Stimulated activated CD8-positive, alpha-beta memory T cell treated with anti-CD3 and anti-CD28 coated beads, Interleukin-12 subunit alpha, Interleukin-12 subunit beta, amount 100 ng/mL, for 1 hour (primary cell): Measurements from ENCODE around the gene ABCC2.
"Not testable (repeated sequence)": the region's sequence is repeated elsewhere in the genome, so short reads cannot be mapped to it uniquely, and the experiment has no call there.

Experiments
- DNase-seq: peaks from one replicate; pipeline ENCODE4 v3.0.0-alpha.2; 2020; ENCODE audit warnings: low read depth

The ABCC2 gene

DNA sequence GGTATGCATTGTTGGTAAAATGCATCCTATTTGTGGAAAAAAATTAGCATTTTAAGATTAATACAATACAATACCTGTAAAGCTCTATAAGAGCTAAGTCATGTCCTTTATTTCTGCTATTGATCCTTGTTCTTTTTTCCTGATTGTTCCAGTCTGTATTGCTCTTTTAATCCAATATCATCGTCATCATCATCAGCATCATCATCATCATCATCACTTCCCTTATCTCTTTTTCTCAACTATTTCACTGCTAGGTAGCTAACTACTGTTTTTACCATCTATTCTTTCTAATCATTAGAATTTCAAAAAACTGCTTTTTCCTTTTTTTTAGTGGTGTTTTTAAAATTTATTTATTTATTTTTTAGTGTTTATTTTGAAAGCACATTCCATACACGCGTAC lies 71.2 kb downstream of the ABCC2 start:
- no peak for DNase-seq

DNA sequence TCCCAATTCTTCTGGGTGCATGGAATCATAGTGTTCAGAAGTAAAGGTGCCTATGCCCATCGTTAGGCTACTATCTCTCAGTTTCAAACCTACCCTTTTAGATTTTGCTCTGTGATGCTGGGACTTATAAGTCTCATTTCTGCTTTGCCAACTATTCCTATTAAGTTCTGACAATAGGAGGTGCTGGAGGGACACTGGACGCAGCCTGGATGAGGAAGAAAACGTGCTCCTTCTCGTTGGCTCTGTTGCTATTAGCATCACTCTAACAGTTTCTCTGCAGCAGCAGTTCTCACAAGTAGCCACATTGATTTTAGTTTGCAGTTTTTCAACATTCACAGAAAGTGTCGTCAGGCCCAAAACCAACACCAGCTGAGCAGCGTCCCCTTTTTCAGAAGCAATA lies 72.4 kb downstream of the ABCC2 start:
- no peak for DNase-seq

DNA sequence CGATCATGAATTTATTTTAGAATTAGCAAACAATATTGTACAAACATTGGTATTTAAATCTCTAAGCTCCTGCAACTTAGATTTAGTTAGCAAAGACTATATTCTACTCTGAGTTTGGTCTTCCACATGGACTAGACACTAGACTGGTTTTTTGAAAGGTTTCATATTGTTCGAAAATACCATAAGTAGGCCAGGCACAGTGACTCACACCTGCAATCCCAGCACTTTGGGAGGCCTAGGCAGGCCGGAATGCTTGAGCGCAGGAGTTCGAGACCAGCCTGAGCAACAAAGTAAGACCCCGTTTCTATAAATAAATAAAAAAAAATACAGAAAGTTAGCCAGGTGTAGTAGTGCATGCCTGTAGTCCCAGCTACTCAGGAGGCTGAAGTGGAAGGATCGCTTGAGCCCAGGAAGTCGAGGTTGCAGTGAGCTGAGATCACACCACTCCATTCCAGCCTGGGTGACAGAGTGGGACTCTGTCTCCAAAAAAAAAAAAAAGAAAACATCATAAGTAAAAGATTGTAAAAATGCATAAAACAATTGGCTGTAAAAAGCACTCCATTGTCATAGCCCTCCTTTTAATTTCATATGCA lies 73.1 kb downstream of the ABCC2 start:
- DNase-seq: no peak

DNA sequence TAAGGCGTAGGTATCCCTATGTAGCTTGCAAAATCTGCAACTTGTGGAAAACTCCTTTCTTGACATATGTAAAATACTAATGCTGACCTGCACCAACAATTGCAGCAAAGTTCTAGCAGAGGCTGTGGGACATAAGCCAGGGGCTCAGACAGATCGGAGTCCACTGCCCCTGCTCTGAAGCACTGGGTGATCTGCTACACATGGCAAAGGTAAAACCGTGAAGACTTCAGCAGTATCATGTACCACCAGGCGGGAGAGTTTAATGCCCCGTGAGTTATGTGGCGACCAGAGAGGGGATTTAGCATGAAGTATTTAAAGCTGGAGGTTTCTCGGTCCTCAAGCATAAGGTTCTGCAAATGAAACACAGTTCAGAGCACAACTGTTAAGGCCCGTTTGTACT lies 76.4 kb downstream of the ABCC2 start:
- no peak for DNase-seq

DNA sequence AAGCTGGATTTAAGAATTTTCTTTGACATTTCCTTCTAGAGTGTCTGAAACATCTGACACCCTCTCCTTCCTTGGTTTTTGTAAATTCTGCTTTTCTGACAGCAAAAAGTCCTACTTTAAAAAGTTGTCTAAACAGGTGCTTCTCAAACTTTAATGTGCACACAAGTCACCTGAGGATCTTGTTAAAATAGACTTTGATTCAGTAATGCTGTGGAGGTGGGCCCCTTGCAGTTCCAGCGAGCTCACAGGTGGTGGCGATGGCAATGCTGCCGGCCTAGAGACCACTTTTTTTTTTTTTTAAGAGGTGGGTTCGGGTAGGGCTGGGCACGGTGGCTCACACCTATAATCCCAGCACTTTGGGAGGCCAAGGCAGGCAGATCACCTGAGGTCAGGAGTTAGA lies 77.1 kb downstream of the ABCC2 start:
- DNase-seq: no peak

DNA sequence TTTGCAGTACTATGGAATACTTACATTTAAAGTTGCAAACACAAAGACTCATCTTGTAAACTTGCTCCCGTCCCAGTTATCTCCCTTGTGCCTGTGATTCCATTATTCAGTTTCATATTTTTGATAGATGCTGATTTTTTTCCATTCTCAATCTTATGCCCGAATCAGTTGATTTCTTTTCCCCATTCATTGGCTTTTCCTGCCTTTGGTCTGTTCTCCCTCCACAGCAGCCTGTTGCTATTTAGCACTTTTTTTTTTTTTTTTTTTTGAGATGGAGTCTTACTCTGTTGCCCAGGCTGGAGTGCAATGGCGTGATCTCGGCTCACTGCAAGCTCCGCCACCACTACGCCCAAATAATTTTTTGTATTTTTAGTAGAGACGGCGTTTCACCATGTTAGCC lies 78.0 kb downstream of the ABCC2 start:
- no peak for DNase-seq

DNA sequence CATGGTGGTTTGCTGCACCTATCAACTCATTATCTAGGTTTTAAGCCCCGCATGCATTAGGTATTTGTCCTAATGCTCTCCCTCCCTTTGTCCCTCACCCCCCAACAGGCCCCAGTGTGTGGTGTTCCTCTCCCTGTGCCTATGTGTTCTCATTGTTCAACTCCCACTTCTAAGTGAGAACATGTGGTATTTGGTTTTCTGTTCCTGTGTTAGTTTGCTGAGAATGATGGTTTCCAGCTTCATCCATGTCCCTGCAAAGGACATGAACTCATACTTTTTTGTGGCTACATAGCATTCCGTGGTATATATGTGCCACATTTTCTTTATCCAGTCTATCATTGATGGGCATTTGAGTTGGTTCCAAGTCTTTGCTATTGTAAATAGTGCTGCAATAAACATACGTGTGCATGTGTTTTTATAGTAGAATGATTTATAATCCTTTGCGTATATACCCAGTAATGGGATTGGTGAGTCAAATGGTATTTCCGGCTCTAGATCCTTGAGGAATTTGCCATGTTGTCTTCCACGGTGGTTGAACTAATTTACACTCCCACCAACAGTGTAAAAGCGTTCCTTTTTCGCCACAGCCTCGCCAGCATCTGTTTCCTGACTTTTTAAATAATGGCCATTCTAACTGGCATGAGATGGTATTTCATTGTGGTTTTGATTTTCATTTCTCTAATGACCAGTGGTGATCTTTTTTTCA lies 81.2 kb downstream of the ABCC2 start:
- not testable (repeated sequence) for DNase-seq

DNA sequence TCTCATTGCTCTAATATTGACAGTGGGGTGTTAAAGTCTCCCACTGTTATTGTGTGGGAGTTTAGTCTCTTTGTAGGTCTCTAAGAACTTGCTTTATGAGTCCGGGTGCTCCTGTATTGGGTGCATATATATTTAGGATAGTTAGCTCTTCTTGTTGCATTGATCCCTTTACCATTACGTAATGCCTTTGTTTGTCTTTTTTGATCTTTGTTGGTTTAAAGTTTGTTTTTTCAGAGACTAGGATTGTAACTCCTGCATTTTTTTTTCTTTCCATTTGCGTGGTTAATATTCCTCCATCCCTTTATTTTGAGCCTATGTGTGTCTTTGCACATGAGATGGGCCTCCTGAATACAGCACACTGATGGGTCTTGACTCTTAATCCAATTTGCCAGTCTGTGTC lies 84.8 kb downstream of the ABCC2 start:
- DNase-seq: not testable (repeated sequence)

DNA sequence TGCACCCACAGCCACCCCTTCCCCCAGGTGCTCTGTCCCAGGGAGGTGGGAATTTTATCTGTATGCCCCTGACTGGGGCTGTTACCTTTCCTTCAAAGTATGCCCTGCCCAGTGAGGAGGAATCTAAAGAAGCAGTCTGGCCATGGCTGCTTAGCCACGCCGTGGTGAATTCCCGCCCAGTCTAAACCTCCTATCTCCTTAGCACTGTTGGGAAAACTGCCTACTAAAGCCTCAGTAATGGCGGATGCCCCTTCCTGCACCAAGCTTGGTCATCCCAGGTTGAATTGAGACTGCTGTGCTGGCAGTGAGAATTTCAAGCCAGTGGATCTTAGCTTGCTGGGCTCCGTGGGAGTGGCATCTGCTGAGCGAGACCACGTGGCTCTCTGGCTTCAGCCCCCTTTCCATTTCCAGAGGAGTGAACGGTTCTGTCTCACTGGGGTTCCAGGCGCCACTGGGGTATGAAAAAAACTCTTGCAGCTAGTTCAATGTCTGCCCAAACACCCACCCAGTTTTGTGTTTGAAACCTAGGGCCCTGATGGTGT lies 87.2 kb downstream of the ABCC2 start:
- DNase-seq: no peak

DNA sequence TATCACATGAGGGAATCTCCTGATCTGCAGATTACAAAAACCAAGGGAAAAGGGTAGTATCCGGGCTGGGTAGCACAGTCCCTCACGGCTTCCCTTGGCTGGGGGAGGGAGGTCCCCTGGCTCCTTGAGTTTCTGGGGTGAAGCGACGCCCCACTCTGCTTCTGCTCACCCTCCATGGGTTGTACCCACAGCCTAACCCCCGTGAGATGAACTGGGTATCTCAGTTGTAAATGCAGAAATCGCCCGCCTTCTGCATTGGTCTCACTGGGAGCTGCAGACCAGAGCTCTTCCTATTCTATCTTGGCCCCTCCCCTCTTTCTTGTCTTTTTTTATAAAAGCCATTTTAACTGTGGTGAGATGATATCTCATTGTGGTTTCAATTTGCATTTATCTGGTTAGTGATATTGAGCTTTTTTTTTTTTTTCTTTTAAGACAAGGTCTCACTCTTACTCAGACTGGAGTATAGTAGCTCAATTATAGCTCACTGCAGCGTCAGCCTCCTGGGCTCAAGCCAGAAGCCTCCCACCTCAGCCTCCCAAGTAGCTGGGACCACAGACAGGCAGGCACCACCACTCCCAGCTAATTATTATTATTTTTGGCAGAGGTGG lies 87.8 kb downstream of the ABCC2 start:
- no peak for DNase-seq

DNA sequence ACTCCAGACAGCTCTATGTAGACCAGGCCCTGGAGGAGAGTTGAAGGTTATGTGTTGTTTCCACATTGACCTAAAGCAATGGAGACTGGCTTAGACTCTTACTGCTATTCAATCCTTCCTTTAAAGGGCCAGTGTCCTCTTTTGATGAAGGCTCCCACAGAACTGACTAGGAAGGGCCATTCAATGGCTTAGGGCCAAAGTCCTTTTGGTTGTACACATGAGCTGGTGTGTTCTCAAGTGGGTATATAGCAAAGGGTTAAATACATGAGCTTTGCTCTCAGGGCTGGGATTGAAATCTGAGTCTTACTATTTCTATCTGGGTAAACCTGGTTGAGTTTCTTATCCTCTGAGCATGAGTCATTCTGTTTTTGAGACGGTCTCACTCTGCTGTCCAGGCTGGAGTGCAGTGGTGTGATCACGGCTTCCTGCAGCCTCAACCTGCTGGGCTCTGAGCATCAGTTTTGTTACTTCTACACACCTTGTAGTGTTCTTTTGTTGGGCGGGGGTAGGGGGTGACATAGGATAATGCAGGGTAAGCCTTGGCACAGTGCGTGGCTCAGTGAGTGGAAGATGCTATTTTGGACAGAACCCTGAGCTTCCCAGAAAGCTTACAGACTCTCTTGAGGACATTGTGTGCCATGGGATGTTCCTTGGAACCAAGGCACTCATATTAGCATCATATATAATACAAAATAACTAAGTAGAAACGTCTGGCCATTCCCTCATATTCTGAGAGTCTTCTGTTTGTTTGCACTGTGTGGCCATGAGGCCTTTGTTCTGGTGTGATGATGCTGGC lies 90.1 kb downstream of the ABCC2 start:
- DNase-seq: no peak

DNA sequence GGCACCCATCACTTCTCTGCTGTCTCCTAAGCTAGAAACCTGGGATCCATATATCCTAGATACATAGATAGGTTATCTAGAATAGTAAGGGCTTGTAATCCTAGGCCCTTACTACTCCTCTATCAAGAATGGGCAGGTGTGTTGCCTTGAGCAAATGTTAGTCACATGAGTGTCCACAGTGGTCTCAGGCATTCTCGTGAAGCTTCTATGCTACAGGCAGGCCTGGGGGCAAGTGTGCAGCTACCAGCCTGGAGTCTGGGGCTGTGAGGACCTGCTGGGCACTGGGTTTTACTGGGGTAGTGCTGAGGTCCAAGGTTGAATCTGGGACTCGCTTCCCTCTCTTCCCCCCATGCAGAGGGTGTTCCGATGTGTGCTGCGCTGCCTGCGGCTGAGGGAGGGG lies 91.4 kb downstream of the ABCC2 start:
- DNase-seq: no peak

DNA sequence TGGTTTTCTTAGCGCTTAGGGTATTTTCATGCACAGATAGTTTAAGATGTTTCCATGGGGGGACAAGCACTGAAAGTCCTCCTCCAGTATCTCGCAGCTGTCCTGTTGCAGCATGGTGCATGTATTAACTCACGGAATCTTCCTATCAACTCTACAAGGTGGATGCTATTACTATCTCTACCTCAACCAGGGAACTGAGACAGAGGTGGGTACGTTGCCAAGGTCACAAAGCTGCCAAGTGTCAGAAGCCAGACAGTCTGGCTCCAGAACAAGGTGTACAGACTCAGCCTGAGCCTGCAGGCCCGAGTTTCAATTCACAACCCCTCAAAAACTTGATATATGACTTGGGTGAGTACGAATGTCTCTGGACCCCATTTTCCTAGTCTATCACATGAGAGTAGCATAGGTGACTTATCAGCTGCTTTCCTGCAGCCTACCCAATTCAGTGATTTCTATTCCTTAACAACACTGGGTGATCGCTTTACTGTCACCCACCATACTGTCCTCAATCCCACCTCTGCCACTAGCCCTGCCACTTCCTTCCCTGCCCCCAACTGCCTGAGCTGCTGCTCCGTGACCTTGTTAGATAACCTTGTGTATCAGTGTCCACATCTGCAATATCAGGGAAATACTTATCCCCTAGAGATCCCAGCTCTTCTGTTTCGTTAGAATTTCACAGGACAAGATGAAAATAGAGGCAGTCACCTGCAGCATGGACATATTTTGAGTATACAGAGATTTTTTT lies 92.1 kb downstream of the ABCC2 start:
- DNase-seq: no peak

DNA sequence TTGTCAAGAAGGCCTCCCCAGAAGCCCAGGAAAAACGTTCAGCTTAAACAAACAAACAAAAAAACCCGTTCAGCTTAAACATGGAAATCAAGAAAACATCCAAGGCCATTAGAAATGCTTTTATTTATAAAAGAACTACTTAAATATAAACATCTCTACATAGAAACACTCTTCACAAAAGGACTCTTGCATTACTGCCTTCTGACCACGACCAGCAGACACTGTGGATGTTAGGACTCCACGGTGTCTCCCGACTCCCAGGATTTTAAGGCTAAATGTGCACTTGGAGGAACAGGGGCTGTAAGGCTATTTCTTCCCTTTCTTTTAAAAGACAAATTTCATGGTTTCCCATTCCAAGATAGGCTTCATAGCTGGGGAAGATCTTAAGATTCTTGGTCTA lies 93.0 kb downstream of the ABCC2 start:
- DNase-seq: no peak

DNA sequence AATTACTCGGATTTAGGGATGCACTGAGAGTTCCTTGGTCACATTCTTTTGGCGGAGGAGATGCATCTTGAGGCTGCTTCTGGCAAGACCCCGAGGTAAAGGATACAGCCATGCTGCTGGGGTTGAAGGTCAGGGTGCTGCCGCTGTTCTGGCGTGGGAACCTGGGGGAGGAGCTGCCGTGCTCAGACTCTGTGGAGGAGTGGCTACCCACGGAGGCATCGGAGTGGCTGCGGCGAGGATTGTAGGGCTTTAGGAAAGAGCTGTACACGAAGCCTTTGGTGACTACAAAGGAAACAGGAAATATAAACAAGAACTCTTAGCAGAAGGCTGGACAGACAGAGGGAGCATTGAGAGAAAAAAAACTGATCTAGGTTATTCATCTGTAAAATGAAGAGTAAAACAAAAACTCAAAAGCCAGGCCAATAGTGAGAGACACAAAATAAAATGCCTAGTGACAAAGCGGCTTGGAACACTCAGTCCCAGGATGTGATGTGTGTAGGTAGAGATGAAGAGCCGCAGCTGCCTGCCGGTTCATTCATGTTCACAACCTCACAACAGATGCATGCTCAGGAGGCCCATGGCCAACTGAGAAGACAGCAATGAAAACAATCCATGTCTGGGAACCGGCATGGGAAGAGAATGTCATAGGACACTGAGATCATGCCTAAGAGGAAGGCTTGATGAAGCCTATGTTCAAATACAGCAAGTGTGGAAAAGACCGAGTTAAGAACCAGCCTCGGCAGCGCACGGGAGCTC lies 97.8 kb downstream of the ABCC2 start:
- DNase-seq: no peak

DNA sequence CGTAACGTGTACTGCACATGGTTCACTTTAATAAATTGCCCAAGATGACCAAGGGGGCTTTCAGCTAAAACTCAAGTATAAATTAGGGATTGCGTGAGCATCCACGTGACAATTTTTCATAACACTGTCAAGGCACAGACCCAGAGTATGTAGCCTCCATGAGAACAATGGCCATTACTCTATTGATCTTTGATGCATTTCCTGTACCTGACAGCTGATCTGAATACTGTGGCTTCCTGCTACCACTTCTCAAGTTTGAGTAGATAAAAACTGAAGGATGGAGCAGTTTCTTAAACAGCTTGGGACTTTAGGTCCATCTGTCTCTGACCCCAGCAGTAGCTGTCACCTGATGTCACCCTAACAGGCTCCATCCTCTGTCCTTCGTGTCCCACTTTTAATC lies 98.9 kb downstream of the ABCC2 start:
- DNase-seq: no peak

DNA sequence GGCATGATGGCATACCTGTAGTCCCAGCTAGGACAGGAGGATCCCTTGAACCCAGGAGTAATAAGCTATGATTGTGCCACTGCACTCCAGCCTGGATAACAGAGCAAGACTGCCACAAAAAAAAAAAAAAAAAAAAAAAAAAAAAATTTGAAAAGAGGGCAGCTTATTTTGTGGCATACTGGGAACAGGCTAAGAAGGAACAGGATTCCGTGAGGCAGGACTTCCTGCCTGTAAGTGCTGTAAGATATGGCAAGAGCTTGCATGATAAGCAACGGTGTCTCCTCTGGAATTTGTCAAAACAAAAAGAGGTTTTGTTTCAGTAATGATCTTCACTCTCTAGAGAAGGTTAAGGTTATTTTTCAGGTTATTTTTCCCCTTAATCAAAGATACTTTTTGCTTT lies 101.1 kb downstream of the ABCC2 start:
- DNase-seq: no peak

DNA sequence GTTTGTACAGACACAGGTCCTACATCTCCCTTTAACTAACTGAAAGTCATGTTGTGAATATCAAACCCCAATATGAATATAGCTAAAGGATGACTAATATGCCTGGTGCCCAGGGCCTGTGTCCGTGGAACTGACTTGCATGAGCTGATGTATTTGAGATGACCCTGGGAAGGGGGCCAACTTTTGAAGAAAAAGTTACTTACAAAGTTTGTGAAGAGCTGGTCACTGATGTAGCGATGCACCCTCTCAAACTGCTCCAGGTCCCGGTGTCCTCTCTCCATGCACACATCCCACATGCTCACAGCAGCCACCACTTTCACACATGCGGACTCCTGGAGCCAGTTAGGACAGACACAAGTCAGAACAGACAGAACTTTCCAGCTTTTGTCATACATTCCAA lies 106.2 kb downstream of the ABCC2 start:
- no peak for DNase-seq

DNA sequence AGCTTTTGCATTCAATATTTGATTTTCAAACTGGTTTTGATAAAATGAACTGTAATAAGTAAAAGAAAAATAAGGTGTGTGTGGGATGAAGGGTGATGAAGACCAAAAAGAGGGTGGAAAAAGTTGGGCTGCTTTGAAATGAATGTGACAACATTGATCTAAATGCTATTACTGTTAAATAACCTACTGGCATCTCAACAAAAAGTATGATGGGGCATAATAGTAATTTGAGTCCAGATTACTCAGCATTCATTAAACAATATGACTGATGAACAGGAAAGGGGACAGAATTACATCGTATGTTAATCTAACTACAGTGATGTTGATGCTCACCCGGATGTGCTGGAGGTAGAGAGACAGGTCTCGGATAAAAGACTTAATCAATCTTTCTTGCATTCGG lies 112.2 kb downstream of the ABCC2 start:
- DNase-seq: no peak

DNA sequence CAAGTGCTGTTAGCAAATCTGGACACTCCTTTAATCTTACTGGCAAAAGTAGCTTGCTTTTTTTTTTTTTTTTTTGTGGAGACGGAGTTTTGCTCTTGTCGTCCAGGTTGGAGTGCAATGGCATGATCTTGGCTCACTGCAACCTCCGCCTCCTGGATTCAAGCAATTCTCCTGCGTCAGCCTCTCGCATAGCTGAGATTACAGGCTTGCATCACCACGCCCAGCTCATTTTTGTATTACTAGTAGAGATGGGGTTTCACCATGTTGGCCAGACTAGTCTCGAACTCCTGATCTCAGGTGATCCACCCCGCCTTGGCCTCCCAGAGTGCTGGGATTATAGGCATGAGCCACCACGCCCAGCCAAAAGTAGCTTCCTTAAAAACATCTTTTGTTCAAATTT lies 112.6 kb downstream of the ABCC2 start:
- DNase-seq: not testable (repeated sequence)

DNA sequence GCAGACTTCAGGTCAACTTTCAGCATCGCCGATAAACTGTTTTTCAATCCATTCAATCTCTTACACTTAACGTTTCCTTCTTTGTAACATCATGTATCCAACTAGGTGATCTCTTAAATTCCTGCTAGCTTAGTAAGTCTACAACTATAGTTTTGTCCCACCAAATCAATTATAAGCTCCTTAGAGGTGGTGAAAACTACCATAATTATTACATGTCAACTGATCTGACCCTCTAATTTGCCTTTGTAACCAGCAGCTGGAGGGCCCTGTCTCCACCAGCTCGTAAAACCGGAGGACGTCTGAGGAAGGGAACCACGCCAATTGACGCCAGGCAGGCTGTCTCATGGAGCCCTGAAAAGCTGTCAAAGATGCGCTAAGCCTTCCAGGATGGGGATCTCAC lies 113.4 kb downstream of the ABCC2 start:
- no peak for DNase-seq
